PC-3 (cell line): ENCODE data around the gene MYO5B. TPM values are rescaled to one million over a fixed set of nuclear protein-coding genes. Genes with fewer than 3 reads are reported as not detected.

Source experiments
- ATAC-seq: fragments of 200-7000 bp; cut with Tn5 transposase; 2 replicates; pipeline ENCODE4 v1.9.1; 2020; ENCODE audit warnings: mild to moderate bottlenecking, moderate library complexity
- BruUV-seq: library from RNA; stranded (reverse); fragments of 400-500 nt; replicated peaks from 2 replicates; lab custom pipeline; 2021; lab: Mats Ljungman, UMichigan
- CTCF ChIA-PET: fragments of 300-600 bp; sonication (Branson Sonifier 250); formaldehyde crosslinking; loops from one replicate; lab custom pipeline; 2022; ENCODE audit warnings: antibody characterized with exemption; lab: Charles Lee
- POLR2A ChIA-PET: fragments of 300-600 bp; sonication (Branson Sonifier 250); formaldehyde crosslinking; loops from one replicate; lab custom pipeline; 2022; ENCODE audit warnings: antibody characterized with exemption; ENCODE audit not compliant: unreplicated experiment; lab: Charles Lee
- DNase-seq: peaks from one replicate; pipeline ENCODE4 v3.0.0-alpha.2; 2015
- H2AFZ ChIP-seq: fragments of 300-600 bp; sonication (generic); 2 replicates; pipeline ENCODE4 v1.6.0; 2016; ENCODE audit warnings: antibody characterized with exemption, low read length
- H3F3A ChIP-seq: fragments of 300-600 bp; sonication (generic); one replicate; pipeline ENCODE4 v1.6.0; 2017; ENCODE audit warnings: antibody characterized with exemption, low read length, control low read depth, mild to moderate bottlenecking; ENCODE audit not compliant: unreplicated experiment
- H3K27ac ChIP-seq: fragments of 300-600 bp; sonication (generic); 2 replicates; pipeline ENCODE4 v1.5.1; 2016; ENCODE audit warnings: mild to moderate bottlenecking, low read length
- H3K27me3 ChIP-seq: fragments of 300-600 bp; sonication (generic); 2 replicates; pipeline ENCODE4 v1.6.1; 2016; ENCODE audit warnings: low read length, mixed read lengths
- H3K36me3 ChIP-seq: fragments of 300-600 bp; sonication (generic); 2 replicates; pipeline ENCODE4 v1.6.1; 2016; ENCODE audit warnings: low read depth, mixed run types, low read length, mixed read lengths
- H3K4me1 ChIP-seq: fragments of 300-600 bp; sonication (generic); 2 replicates; pipeline ENCODE4 v1.5.1; 2016; ENCODE audit warnings: low read length; ENCODE audit not compliant: insufficient read depth
- H3K4me2 ChIP-seq: fragments of 300-600 bp; sonication (generic); 2 replicates; pipeline ENCODE4 v1.6.0; 2016; ENCODE audit warnings: low read length
- H3K4me3 ChIP-seq: fragments of 300-600 bp; sonication (generic); 2 replicates; pipeline ENCODE4 v1.5.1; 2016; ENCODE audit warnings: mild to moderate bottlenecking, low read length, mixed read lengths
- H3K79me2 ChIP-seq: fragments of 300-600 bp; sonication (generic); 2 replicates; pipeline ENCODE4 v1.6.1; 2017; ENCODE audit warnings: low read length, mixed read lengths
- H3K9ac ChIP-seq: fragments of 300-600 bp; sonication (generic); 2 replicates; pipeline ENCODE4 v1.6.0; 2016; ENCODE audit warnings: mild to moderate bottlenecking, low read length
- H3K9me2 ChIP-seq: fragments of 300-600 bp; sonication (generic); replicated peaks from 2 replicates; pipeline ENCODE4 v1.6.1; 2016; ENCODE audit warnings: mixed run types, low read length, mixed read lengths
- H3K9me3 ChIP-seq: fragments of 300-600 bp; sonication (generic); 2 replicates; pipeline ENCODE4 v1.6.1; 2016; ENCODE audit warnings: low read length, mixed read lengths
- H4K20me1 ChIP-seq: fragments of 300-600 bp; sonication (generic); 2 replicates; pipeline ENCODE4 v1.6.1; 2016; ENCODE audit warnings: low read length, mixed read lengths
- CTCF ChIP-seq: fragments of 300-600 bp; sonication (generic); conservative IDR thresholded peaks from 2 replicates; pipeline ENCODE4 v1.5.1; 2017; ENCODE audit warnings: antibody characterized with exemption, low read depth, mild to moderate bottlenecking, low read length
- EZH2 ChIP-seq: fragments of 300-600 bp; sonication (generic); IDR thresholded peaks from one replicate; pipeline ENCODE4 v1.6.1; 2017; ENCODE audit warnings: antibody characterized with exemption, mild to moderate bottlenecking, low read length; ENCODE audit not compliant: unreplicated experiment
- EZH2phosphoT487 ChIP-seq: fragments of 300-600 bp; sonication (generic); IDR thresholded peaks from 2 replicates; pipeline ENCODE4 v1.6.1; 2018; ENCODE audit warnings: mild to moderate bottlenecking, antibody characterized with exemption, low read length, borderline replicate concordance
- intact Hi-C: fragments of 100-400 bp; cut with micrococcal nuclease; formaldehyde crosslinking; loops from 2 replicates; pipeline ENCODE4 v1.9.0; 2023
- total RNA-seq: library from RNA; depleted of rRNA; stranded (reverse); fragments of >200 nt; gene quantifications from 2 replicates; pipeline ENCODE4 v1.2.3, GENCODE V29; 2014

Gene MYO5B
- total RNA-seq, 1 experiment from 2014 or later: 10.7 TPM

GRCh38 chr18:49875155-49875554, 319.8 kb downstream of the MYO5B start:
- Histone ChIP-seq H3K9me3 (no peaks in the 10 kb centered on the region), H4K20me1 (no peaks in the 10 kb centered on the region), H2AFZ (no peak overlapping the region), H3K36me3 (no peaks in the 10 kb centered on the region), H3K9ac (no peak overlapping the region), H3F3A (no peaks in the 10 kb centered on the region), H3K27ac (no peak overlapping the region), H3K4me2 (no peak overlapping the region), H3K4me3 (no peak overlapping the region), H3K9me2 (no peaks in the 10 kb centered on the region), H3K4me1 (no peaks in the 10 kb centered on the region), H3K79me2 (no peaks in the 10 kb centered on the region), H3K27me3 (no peaks in the 10 kb centered on the region)
- ATAC-seq (no peak), DNase-seq (no peak)
- ChIA-PET POLR2A (no interaction called here), CTCF (no interaction called here)
- TF ChIP-seq CTCF (no peak), EZH2 (no peak), EZH2phosphoT487 (no peak)
- intact Hi-C loops: no loop called here
- no TSS peak for BruUV-seq

- H3K4me2 ChIP-seq: no peak overlapping the region
- no peak for TF ChIP-seq EZH2phosphoT487
- TF ChIP-seq EZH2: no peak
- TF ChIP-seq CTCF: no peak
- DNase-seq (no peak), ATAC-seq (no peak)
- intact Hi-C loops: no loop called here
- H3K27me3 ChIP-seq: no peaks in the 10 kb centered on the region
- no peaks in the 10 kb centered on the region for H3K9me2 ChIP-seq
- no peaks in the 10 kb centered on the region for H3K4me1 ChIP-seq
- no peaks in the 10 kb centered on the region for H3K36me3 ChIP-seq
- H3K4me3 ChIP-seq: no peak overlapping the region
- CTCF ChIA-PET: no interaction called here
- no peaks in the 10 kb centered on the region for H3F3A ChIP-seq
- BruUV-seq: no TSS peak
- no peak overlapping the region for H3K27ac ChIP-seq
- H3K9ac ChIP-seq: no peak overlapping the region
- POLR2A ChIA-PET: no interaction called here
- H4K20me1 ChIP-seq: no peaks in the 10 kb centered on the region
- H3K9me3 ChIP-seq: no peaks in the 10 kb centered on the region
- H2AFZ ChIP-seq: no peak overlapping the region
- no peaks in the 10 kb centered on the region for H3K79me2 ChIP-seq
Observed at GRCh38 chr18:49874238-49874637, 320.7 kb downstream of the MYO5B start.

- no peak overlapping the region for H3K9ac ChIP-seq
- TF ChIP-seq EZH2: no peak
- H3F3A ChIP-seq: no peaks in the 10 kb centered on the region
- H3K4me1 ChIP-seq: no peaks in the 10 kb centered on the region
- no peaks in the 10 kb centered on the region for H3K27me3 ChIP-seq
- no peak overlapping the region for H3K4me3 ChIP-seq
- CTCF ChIA-PET: no interaction called here
- H3K36me3 ChIP-seq: no peaks in the 10 kb centered on the region
- H3K9me3 ChIP-seq: no peaks in the 10 kb centered on the region
- POLR2A ChIA-PET: no interaction called here
- no peaks in the 10 kb centered on the region for H3K79me2 ChIP-seq
- H3K27ac ChIP-seq: no peak overlapping the region
- BruUV-seq: no TSS peak
- DNase-seq (no peak), ATAC-seq (no peak)
- intact Hi-C loops: no loop called here
- no peak overlapping the region for H2AFZ ChIP-seq
- H4K20me1 ChIP-seq: no peaks in the 10 kb centered on the region
- H3K4me2 ChIP-seq: no peak overlapping the region
- H3K9me2 ChIP-seq: no peaks in the 10 kb centered on the region
Observed at GRCh38 chr18:49869354-49869753, 325.6 kb downstream of the MYO5B start.
